ENCODE data around the gene PDK2.

PDK2 gene

DNA sequence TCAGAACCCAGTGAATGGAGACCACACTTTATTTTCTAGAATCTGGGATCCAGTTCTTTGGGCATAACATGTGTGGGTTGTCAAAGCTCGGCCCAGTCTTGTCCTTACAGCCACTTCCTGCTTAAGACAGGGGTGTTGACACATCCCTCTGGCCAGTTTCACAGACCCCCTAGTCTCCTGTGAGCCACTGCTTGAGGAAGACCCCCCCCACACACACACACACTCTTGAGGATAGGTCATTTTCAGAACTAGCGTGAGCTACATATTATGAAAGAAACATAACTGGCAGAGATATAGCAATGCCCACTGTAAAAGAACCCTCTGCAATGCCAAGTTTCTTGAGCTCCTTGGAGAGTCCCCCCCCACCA, 3.2 kb upstream of the PDK2 start:
- Histone ChIP-seq H2AFZ (ENCODE audit: low read depth) (no peak overlapping the region), H3K27me3 (ENCODE audit: insufficient read depth, low read depth) (peaks cover 28% of the 10 kb centered on the region), H3K4me3 (IDR thresholded peaks at IDR 0.05; ENCODE audit: insufficient read depth, low read depth, low read length) (no peak overlapping the region), H4K20me1 (ENCODE audit: insufficient read depth) (no peaks in the 10 kb centered on the region), H3K36me3 (ENCODE audit: insufficient read depth) (no peaks in the 10 kb centered on the region), H3K27ac (no peak overlapping the region), H3K9ac (no peak overlapping the region), H3K4me1 (ENCODE audit: low read depth, poor library complexity, severe bottlenecking) (peaks cover 16% of the 10 kb centered on the region), H3K79me2 (ENCODE audit: insufficient read depth, low read depth) (peaks cover 4% of the 10 kb centered on the region; the same call in 1 of the 2 replicates), H3K4me2 (no peak overlapping the region)
- TF ChIP-seq, protein P1, sequence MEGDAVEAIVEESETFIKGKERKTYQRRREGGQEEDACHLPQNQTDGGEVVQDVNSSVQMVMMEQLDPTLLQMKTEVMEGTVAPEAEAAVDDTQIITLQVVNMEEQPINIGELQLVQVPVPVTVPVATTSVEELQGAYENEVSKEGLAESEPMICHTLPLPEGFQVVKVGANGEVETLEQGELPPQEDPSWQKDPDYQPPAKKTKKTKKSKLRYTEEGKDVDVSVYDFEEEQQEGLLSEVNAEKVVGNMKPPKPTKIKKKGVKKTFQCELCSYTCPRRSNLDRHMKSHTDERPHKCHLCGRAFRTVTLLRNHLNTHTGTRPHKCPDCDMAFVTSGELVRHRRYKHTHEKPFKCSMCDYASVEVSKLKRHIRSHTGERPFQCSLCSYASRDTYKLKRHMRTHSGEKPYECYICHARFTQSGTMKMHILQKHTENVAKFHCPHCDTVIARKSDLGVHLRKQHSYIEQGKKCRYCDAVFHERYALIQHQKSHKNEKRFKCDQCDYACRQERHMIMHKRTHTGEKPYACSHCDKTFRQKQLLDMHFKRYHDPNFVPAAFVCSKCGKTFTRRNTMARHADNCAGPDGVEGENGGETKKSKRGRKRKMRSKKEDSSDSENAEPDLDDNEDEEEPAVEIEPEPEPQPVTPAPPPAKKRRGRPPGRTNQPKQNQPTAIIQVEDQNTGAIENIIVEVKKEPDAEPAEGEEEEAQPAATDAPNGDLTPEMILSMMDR (conservative IDR thresholded peaks at IDR 0.05; ENCODE audit: low read depth, low read length): no peak

DNA sequence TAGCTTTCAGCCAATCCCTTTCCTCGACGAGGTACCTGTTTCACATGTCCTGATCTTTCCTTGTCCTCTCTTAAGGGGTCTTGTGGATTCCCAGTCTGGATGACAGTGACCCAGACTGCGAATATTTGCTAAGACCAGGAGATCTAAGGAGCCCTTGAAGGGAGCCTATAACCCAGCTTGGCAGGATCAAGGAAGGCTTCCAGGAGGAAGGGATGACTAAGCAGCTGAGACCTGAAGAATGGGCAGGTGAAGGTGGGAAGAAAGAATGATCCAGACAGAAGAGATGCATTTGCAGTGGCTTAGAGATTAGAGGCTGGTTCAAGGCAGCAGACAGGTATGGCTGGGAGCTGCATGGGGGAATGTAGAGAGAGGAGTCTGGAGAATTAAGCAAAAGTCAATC, 1.9 kb upstream of the PDK2 start:
- H3K4me3 ChIP-seq (IDR thresholded peaks at IDR 0.05; ENCODE audit: insufficient read depth, low read depth, low read length): no peak overlapping the region
- TF ChIP-seq, protein P1 (conservative IDR thresholded peaks at IDR 0.05; ENCODE audit: low read depth, low read length): no peak
- H3K36me3 ChIP-seq (ENCODE audit: insufficient read depth): no peaks in the 10 kb centered on the region
- H2AFZ ChIP-seq (ENCODE audit: low read depth): no peak overlapping the region
- peaks cover 16% of the 10 kb centered on the region for H3K4me1 ChIP-seq (ENCODE audit: low read depth, poor library complexity, severe bottlenecking)
- no peaks in the 10 kb centered on the region for H4K20me1 ChIP-seq (ENCODE audit: insufficient read depth)
- H3K27me3 ChIP-seq (ENCODE audit: insufficient read depth, low read depth): peaks cover 27% of the 10 kb centered on the region
- H3K9ac ChIP-seq: no peak overlapping the region
- H3K4me2 ChIP-seq: no peak overlapping the region
- H3K79me2 ChIP-seq (ENCODE audit: insufficient read depth, low read depth): peaks cover 4% of the 10 kb centered on the region; the same call in 1 of the 2 replicates
- H3K27ac ChIP-seq: no peak overlapping the region

DNA sequence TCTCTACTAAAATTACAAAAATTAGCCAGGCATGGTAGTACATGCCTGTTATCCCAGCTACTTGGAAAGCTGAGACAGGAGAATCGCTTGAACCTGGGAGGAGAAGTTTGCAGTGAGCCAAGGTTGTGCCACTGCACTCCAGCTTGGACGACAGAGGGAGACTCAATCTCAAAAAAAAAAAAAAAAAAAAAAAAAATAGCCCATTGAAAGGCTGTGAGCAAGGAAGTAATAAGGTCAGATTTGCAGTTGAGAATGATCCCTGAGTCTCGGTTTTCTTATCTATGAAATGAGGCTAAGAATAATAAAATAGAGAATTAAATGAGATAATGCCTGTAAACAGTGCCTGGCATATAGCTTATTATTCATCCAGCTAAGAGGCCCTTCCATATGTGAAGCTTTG, 1.3 kb upstream of the PDK2 start:
- H3K9ac ChIP-seq: no peak overlapping the region
- no peak overlapping the region for H3K4me3 ChIP-seq (IDR thresholded peaks at IDR 0.05; ENCODE audit: insufficient read depth, low read depth, low read length)
- peak overlapping the region; percentile 83; the same call in 1 of the 2 replicates for H3K4me2 ChIP-seq
- peaks cover 16% of the 10 kb centered on the region for H3K4me1 ChIP-seq (ENCODE audit: low read depth, poor library complexity, severe bottlenecking)
- peaks cover 22% of the 10 kb centered on the region for H3K27me3 ChIP-seq (ENCODE audit: insufficient read depth, low read depth)
- H3K79me2 ChIP-seq (ENCODE audit: insufficient read depth, low read depth): peaks cover 4% of the 10 kb centered on the region; the same call in 1 of the 2 replicates
- TF ChIP-seq, protein P1 (conservative IDR thresholded peaks at IDR 0.05; ENCODE audit: low read depth, low read length): no peak
- H3K27ac ChIP-seq: no peak overlapping the region
- H2AFZ ChIP-seq (ENCODE audit: low read depth): peak overlapping the region; percentile 92; the same call in 1 of the 2 replicates
- H4K20me1 ChIP-seq (ENCODE audit: insufficient read depth): no peaks in the 10 kb centered on the region
- no peaks in the 10 kb centered on the region for H3K36me3 ChIP-seq (ENCODE audit: insufficient read depth)

DNA sequence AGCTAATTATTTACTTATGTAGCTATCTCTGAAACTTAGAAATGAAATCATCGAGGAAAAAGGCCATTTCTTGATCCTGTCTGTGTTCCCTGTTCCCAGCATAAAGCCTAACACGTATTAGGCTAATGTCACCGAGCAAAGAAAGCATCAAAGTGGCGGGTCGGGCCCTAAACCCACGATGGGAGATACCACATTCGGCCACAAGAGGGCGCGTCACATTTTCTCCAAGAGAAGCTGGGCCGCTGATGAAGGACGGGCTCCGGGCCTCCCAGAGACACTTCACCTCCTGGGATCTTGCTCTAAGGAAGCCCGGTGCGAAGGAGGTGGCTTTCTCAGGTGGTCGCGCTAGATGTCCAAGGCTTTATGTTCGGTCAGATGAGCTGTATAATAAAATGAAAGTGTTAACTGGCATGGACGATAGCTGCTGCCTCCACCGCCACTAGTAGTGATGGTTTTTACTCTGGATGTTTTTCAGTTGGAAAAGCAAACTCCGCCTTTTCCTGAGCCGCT, 853 bp upstream of the PDK2 start:
- no peaks in the 10 kb centered on the region for H4K20me1 ChIP-seq (ENCODE audit: insufficient read depth)
- H3K27ac ChIP-seq: no peak overlapping the region
- peak overlapping the region; percentile 83 for H3K4me2 ChIP-seq
- no peaks in the 10 kb centered on the region for H3K36me3 ChIP-seq (ENCODE audit: insufficient read depth)
- peak overlapping the region; percentile 30 for H3K4me3 ChIP-seq (IDR thresholded peaks at IDR 0.05; ENCODE audit: insufficient read depth, low read depth, low read length)
- TF ChIP-seq, protein P1 (conservative IDR thresholded peaks at IDR 0.05; ENCODE audit: low read depth, low read length): peak; percentile 97
- peaks cover 16% of the 10 kb centered on the region for H3K4me1 ChIP-seq (ENCODE audit: low read depth, poor library complexity, severe bottlenecking)
- peaks cover 17% of the 10 kb centered on the region for H3K27me3 ChIP-seq (ENCODE audit: insufficient read depth, low read depth)
- peaks cover 4% of the 10 kb centered on the region; the same call in 1 of the 2 replicates for H3K79me2 ChIP-seq (ENCODE audit: insufficient read depth, low read depth)
- H2AFZ ChIP-seq (ENCODE audit: low read depth): peak overlapping the region; percentile 92
- H3K9ac ChIP-seq: no peak overlapping the region
